Measurements from ENCODE around the gene TSEN54.

TSEN54 gene

DNA sequence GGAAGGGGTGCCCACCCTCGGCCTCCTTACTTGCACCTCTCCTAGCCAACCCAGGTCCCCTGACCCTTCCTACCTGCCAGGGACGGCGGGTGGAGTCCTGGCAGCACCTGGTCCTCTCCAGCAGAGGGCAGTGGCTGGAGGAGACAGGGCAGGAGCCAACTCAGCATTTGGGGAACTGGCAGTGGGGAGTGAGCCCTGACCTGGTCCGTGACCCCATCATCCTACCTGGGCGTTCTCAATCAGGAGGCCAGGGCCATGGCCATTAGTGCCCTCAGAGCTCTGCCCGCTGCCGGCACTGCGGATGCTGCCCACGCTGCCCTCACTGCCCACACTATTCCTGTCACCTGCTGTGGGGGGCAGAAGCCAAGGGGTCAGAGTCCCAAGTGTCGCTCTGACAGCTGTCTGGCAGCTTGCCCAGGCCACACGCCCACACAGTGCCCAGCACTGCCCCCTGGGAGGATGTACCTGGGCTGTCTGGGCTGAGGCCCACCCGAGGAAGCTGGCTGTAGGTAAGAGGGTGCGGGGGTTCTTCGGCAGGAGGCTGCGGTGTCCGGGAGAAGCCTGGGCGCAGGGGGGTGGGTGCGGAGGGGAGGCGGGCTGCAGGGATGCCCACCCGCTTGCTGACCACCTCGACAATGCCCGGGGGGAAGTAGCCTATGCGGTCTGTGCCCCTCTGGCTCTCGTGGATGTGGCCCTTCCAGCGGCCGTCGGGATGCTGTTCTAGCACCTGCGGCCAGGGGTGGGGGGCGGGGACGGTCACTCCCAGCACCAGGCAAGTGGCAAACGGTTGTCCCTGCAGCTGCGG, 11.8 kb upstream of the TSEN54 start:
- no peak overlapping the region for H3K27ac ChIP-seq
- H3K4me3 ChIP-seq, result no peak overlapping the region
- TF ChIP-seq POLR2AphosphoS5 (IDR thresholded peaks at IDR 0.05; ENCODE audit: borderline replicate concordance, low read depth, low read length) (no peak), EZH2 (IDR thresholded peaks at IDR 0.05) (no peak), FOXP2 (optimal IDR thresholded peaks at IDR 0.05; ENCODE audit: control extremely low read depth, extremely low read length, insufficient read depth) (no peak)
- DNase-seq (ENCODE audit: low read depth, low spot score), result no peak
- no peaks in the 10 kb centered on the region for H3K9me3 ChIP-seq (ENCODE audit: low read depth, low read length)
- H3K9ac ChIP-seq (ENCODE audit: insufficient read length), result no peak overlapping the region
- H3K36me3 ChIP-seq (ENCODE audit: insufficient read depth, low read length), result peaks cover 1% of the 10 kb centered on the region; the same call in 1 of the 2 replicates

DNA sequence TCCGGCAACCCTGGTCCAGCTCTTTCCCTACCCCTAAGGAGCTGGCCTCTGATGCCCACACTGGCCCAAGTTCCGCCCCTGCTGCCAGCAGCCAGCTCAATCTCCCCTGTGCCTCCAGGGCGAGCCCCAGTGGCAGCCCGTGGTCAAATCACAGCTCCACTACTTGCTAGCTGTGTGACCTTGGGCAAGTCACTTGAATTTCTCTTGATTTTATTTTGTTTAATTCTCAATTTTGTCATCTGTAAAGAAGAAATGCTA, 11.2 kb upstream of the TSEN54 start:
- Histone ChIP-seq H3K9ac (ENCODE audit: insufficient read length) (no peak overlapping the region), H3K27ac (no peak overlapping the region), H3K4me3 (no peak overlapping the region), H3K9me3 (ENCODE audit: low read depth, low read length) (no peaks in the 10 kb centered on the region), H3K36me3 (ENCODE audit: insufficient read depth, low read length) (no peaks in the 10 kb centered on the region)
- no peak for DNase-seq (ENCODE audit: low read depth, low spot score)
- TF ChIP-seq EZH2 (IDR thresholded peaks at IDR 0.05), result no peak
- TF ChIP-seq FOXP2 (optimal IDR thresholded peaks at IDR 0.05; ENCODE audit: control extremely low read depth, extremely low read length, insufficient read depth), result no peak
- TF ChIP-seq POLR2AphosphoS5 (IDR thresholded peaks at IDR 0.05; ENCODE audit: borderline replicate concordance, low read depth, low read length), result no peak

DNA sequence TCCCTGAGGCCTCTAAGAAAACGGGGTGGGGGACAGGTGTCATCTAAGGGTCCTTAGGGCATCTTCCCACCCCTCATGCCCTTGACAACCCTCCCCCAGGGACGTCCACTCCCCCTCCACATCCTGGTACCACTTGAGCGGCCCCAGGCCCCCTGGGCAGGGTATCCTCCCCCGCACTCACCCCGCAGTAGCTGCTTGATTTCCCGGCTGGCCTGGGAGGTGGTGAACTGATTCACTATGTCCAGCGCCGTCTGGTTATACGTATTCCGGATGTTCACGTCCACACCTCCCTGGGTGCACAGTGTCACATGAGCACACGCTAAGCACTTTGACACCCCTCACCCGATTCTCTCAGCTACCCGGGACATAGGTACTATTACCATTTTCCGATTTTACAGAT, 10.7 kb upstream of the TSEN54 start:
- H3K9me3 ChIP-seq (ENCODE audit: low read depth, low read length), result no peaks in the 10 kb centered on the region

DNA sequence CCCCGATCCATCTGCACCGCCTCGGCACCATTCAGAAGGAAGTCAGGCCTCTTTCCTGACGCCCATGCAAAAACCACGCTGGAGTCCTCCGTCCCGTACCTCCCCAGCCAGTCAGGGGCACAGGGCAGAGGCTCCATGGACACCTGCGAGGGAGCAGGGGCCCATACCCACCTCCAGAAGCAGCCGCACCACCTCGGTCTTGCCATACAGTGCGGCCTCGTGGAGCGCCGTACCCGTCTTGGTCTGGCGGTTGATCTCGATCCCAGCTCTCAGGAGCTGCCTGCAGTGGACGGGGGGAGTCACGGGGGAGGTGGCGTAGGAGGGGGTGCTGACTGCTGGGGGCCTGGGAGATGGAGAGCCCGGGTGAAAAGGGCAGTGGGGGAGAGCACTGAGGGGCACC, 10.2 kb upstream of the TSEN54 start:
- Histone ChIP-seq H3K36me3 (ENCODE audit: insufficient read depth, low read length) (no peaks in the 10 kb centered on the region), H3K9me3 (ENCODE audit: low read depth, low read length) (no peaks in the 10 kb centered on the region), H3K27ac (no peak overlapping the region), H3K4me3 (no peak overlapping the region), H3K9ac (ENCODE audit: insufficient read length) (no peak overlapping the region)
- TF ChIP-seq POLR2AphosphoS5 (IDR thresholded peaks at IDR 0.05; ENCODE audit: borderline replicate concordance, low read depth, low read length) (no peak), FOXP2 (optimal IDR thresholded peaks at IDR 0.05; ENCODE audit: control extremely low read depth, extremely low read length, insufficient read depth) (no peak)
- DNase-seq (ENCODE audit: low read depth, low spot score), result no peak

More for the DNA sequence above, 10.7 kb upstream of the TSEN54 start:
- DNase-seq (ENCODE audit: low read depth, low spot score), result no peak
- Histone ChIP-seq H3K36me3 (ENCODE audit: insufficient read depth, low read length) (no peaks in the 10 kb centered on the region), H3K4me3 (no peak overlapping the region), H3K9ac (ENCODE audit: insufficient read length) (no peak overlapping the region), H3K27ac (no peak overlapping the region)
- TF ChIP-seq POLR2AphosphoS5 (IDR thresholded peaks at IDR 0.05; ENCODE audit: borderline replicate concordance, low read depth, low read length) (no peak), FOXP2 (optimal IDR thresholded peaks at IDR 0.05; ENCODE audit: control extremely low read depth, extremely low read length, insufficient read depth) (no peak), EZH2 (IDR thresholded peaks at IDR 0.05) (no peak)

DNA sequence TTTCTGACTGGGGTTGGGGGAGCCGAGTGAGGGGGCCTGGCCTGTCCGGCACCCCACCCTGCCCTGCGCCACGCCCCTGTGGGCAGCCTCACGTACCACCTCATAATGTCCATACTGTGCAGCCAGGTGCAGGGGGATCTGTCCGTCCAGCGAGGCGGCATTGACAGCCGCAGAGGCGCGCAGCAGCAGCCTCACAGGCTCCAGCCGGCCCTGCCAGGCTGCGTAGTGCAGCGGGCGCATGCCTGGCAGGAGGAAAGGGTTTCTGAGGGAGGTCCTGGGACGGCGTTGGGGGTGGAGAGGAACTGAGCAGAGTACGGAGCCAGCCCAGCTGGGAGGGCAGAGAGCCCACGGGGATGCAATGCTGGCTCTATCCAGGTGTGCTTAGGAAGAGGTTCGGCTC, 9.4 kb upstream of the TSEN54 start:
- Histone ChIP-seq H3K27ac (no peak overlapping the region), H3K36me3 (ENCODE audit: insufficient read depth, low read length) (no peaks in the 10 kb centered on the region), H3K9me3 (ENCODE audit: low read depth, low read length) (no peaks in the 10 kb centered on the region), H3K9ac (ENCODE audit: insufficient read length) (no peak overlapping the region), H3K4me3 (no peak overlapping the region)
- DNase-seq (ENCODE audit: low read depth, low spot score), result no peak
- no peak for TF ChIP-seq EZH2 (IDR thresholded peaks at IDR 0.05)
- no peak for TF ChIP-seq FOXP2 (optimal IDR thresholded peaks at IDR 0.05; ENCODE audit: control extremely low read depth, extremely low read length, insufficient read depth)
- TF ChIP-seq POLR2AphosphoS5 (IDR thresholded peaks at IDR 0.05; ENCODE audit: borderline replicate concordance, low read depth, low read length), result no peak

DNA sequence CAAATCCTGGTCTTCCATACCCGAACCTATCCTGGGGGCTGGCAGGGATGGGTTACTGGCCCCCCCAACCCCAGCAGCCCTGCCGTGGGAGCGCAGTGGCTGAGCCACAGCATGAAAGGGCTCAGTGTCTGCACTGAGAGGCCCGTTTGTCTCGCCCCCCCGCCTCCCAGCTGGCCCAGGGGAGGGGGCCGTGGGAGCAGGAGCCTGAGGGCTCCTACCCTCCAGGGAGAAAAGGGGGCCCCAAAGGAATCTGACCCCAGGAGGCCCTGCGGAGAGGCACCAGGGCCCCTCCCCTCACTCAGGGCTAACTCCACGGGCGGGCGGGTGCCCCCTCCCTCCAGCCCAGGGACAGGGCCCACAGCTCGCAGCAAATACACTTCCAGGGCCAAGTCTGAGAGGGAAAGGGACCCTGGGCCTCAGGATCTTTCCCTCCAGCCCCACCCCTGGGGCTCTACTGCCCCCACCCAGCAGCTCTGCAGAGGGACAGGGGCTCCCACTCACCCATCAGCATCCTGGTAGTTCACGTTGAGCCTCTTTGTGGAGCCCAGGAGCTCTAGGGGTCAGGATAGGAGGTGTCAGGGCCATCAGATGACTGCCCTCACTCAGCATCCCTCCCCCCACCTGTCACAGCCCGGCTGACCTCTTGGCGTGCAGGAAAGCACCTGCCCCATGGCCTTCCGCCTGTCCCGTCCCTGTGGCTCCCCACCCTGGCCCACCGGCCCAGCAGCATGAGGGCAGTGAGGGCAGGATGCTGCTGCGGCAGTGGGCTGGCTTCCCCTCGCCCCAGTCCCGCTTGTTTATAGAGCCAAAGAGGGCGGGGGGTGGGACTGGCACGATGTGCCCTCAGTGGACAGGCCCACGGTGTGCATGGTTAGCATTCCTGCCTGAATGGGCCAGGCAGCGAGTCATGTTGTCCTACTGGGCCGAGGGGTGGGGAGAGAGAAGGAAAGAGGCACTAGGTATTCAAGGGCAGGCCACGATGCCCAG, 8.3 kb upstream of the TSEN54 start:
- no peaks in the 10 kb centered on the region for H3K36me3 ChIP-seq (ENCODE audit: insufficient read depth, low read length)
- H3K4me3 ChIP-seq, result no peak overlapping the region
- DNase-seq (ENCODE audit: low read depth, low spot score), result no peak
- H3K9ac ChIP-seq (ENCODE audit: insufficient read length), result no peak overlapping the region
- no peak for TF ChIP-seq POLR2AphosphoS5 (IDR thresholded peaks at IDR 0.05; ENCODE audit: borderline replicate concordance, low read depth, low read length)
- TF ChIP-seq EZH2 (IDR thresholded peaks at IDR 0.05), result no peak
- TF ChIP-seq FOXP2 (optimal IDR thresholded peaks at IDR 0.05; ENCODE audit: control extremely low read depth, extremely low read length, insufficient read depth), result no peak
- H3K9me3 ChIP-seq (ENCODE audit: low read depth, low read length), result no peaks in the 10 kb centered on the region
- H3K27ac ChIP-seq, result no peak overlapping the region

DNA sequence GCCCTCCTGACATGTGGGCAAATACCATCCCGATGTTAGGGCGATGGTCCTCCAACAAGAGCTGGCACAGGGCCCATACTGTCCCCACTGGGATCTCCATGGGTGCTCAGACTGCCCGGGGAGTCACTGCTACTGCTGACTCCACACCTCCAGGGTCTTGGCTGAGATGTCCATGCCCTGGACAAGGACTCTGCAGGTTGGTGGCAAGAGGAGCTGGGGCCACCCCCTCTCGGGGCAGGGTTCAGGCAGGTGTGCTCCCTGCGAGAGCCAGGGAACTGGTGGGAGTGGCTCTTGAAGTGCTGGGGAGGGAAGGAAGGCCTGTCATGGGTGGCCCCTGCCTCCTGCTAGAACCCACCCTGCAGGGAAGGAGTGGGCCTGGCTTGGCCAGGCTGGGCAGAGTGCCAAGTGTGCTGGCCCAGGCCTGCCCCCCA, 7.4 kb upstream of the TSEN54 start:
- Histone ChIP-seq H3K9ac (ENCODE audit: insufficient read length) (no peak overlapping the region), H3K36me3 (ENCODE audit: insufficient read depth, low read length) (no peaks in the 10 kb centered on the region)
- no peak for TF ChIP-seq EZH2 (IDR thresholded peaks at IDR 0.05)

DNA sequence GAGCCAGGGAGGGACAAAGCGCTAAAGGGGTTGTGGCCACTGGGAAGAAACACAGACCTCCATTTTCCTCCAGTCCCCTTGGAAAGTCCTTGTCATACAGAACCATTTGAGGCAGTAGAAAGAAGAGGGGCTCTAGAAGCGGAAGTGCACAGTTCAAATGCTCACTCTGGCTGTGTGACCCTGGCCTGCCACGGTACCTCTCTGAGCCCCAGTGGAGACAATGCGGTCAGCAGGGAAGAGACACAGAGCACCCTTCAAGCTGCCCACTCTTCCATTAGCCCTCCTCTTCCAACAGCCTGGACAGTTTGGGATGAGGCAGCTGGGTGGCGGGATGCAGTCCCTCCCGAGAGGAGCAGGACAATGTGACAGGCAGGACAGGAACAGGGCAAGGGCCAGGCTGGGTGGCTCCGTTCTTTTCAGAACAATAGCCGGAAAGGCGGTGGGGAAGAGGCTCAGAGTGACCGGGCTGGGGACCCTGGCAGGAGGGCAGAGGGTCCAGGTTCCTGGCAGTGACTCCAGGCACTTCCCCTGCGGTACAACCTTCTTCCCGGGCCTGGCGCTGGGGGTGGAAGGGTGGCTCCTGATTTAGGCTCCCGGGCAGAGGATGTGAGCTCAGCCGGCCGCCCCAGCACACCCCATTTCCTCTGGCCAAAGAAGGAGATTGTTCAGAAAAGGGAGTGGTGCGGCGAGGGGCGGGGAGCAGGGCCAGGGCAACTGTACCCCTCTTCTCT, 6.6 kb upstream of the TSEN54 start:
- Histone ChIP-seq H3K27ac (no peak overlapping the region), H3K4me3 (no peak overlapping the region), H3K9ac (ENCODE audit: insufficient read length) (no peak overlapping the region), H3K36me3 (ENCODE audit: insufficient read depth, low read length) (no peaks in the 10 kb centered on the region), H3K9me3 (ENCODE audit: low read depth, low read length) (no peaks in the 10 kb centered on the region)
- TF ChIP-seq EZH2 (IDR thresholded peaks at IDR 0.05) (no peak), FOXP2 (optimal IDR thresholded peaks at IDR 0.05; ENCODE audit: control extremely low read depth, extremely low read length, insufficient read depth) (no peak), POLR2AphosphoS5 (IDR thresholded peaks at IDR 0.05; ENCODE audit: borderline replicate concordance, low read depth, low read length) (no peak)
- no peak for DNase-seq (ENCODE audit: low read depth, low spot score)

More for the DNA sequence above, 7.4 kb upstream of the TSEN54 start:
- no peak for DNase-seq (ENCODE audit: low read depth, low spot score)
- Histone ChIP-seq H3K4me3 (no peak overlapping the region), H3K9me3 (ENCODE audit: low read depth, low read length) (no peaks in the 10 kb centered on the region), H3K27ac (no peak overlapping the region)

Measured in SK-N-MC (cell line).